K562 (cell line): ENCODE results near the gene RUNX1. TPM values are rescaled to one million over a fixed set of nuclear protein-coding genes. Genes with fewer than 3 reads are reported as not detected.

ENCODE experiments used
- ARID2 ChIP-seq: fragments of 450-650 bp; IDR thresholded peaks from 2 replicates; pipeline ENCODE4 v1.6.1; 2017; ENCODE audit warnings: antibody characterized with exemption, mild to moderate bottlenecking
- CREBBP ChIP-seq: IDR thresholded peaks from one replicate; pipeline ENCODE4 v1.6.1; 2012; ENCODE audit warnings: low read depth, mild to moderate bottlenecking, control low read depth, inconsistent platforms, low read length
- E2F5 ChIP-seq: sonication (generic); formaldehyde crosslinking; IDR thresholded peaks from 2 replicates; pipeline ENCODE4 v1.8.0; 2022; ENCODE audit warnings: mild to moderate bottlenecking, missing genetic modification reagents
- HMG20A ChIP-seq: fragments of 450-650 bp; formaldehyde crosslinking; conservative IDR thresholded peaks from 2 replicates; pipeline ENCODE4 v1.4.0; 2020; ENCODE audit warnings: mild to moderate bottlenecking, mixed read lengths
- HNRNPUL1 ChIP-seq: fragments of 200-400 bp; formaldehyde crosslinking; IDR thresholded peaks from 2 replicates; pipeline ENCODE4 v1.6.1; 2017; ENCODE audit warnings: low read length
- MBD2 ChIP-seq: sonication (generic); IDR thresholded peaks from 2 replicates; pipeline ENCODE4 v1.6.1; 2016; ENCODE audit warnings: low read depth, borderline replicate concordance
- MYNN ChIP-seq, 2 experiments: sonication (generic); formaldehyde crosslinking in 1 of 2; IDR thresholded peaks; 2 replicates each; pipeline versions ENCODE4 v1.5.0 to v1.6.1; 2016 to 2020; ENCODE audit warnings: antibody characterized with exemption in 1 of 2, missing genetic modification reagents in 1 of 2
- POLR3A ChIP-seq: IDR thresholded peaks from 2 replicates; pipeline ENCODE4 v1.6.1; 2011; ENCODE audit warnings: borderline replicate concordance, mild to moderate bottlenecking, moderate library complexity; ENCODE audit not compliant: insufficient read length, insufficient read depth; ENCODE audit errors: extremely low read depth
- PRMT5 ChIP-seq: sonication (generic); formaldehyde crosslinking; IDR thresholded peaks from 2 replicates; pipeline ENCODE4 v1.5.0; 2020; ENCODE audit warnings: missing genetic modification reagents
- SETDB1 ChIP-seq: IDR thresholded peaks from one replicate; pipeline ENCODE4 v1.6.1; 2012; ENCODE audit warnings: low read length, control low read depth, inconsistent platforms
- SIN3A ChIP-seq, 2 experiments: fragments of 150-350 bp in 1 of 2; IDR thresholded peaks; 2 replicates each; pipeline ENCODE4 v1.6.1; 2011 to 2016; ENCODE audit warnings: borderline replicate concordance in 2 of 2, low read depth in 2 of 2, low read length in 2 of 2, mild to moderate bottlenecking in 2 of 2, moderate library complexity in 2 of 2; ENCODE audit not compliant: control insufficient read depth in 1 of 2
- SMC3 ChIP-seq: conservative IDR thresholded peaks from 2 replicates; pipeline ENCODE4 v1.6.1; 2011; ENCODE audit warnings: low read depth, low read length, improper control_type of control experiment; ENCODE audit not compliant: insufficient read depth
- TEAD2 ChIP-seq: fragments of 450-650 bp; IDR thresholded peaks from 2 replicates; pipeline ENCODE4 v1.6.1; 2016; ENCODE audit warnings: missing genetic modification characterization, control low read depth, missing compliant biosample characterization
- U2AF1 ChIP-seq: fragments of 200-400 bp; formaldehyde crosslinking; optimal IDR thresholded peaks from 2 replicates; pipeline ENCODE3; 2017; ENCODE audit warnings: mild to moderate bottlenecking, low read depth, low read length, moderate library complexity
- U2AF2 ChIP-seq: fragments of 200-400 bp; formaldehyde crosslinking; optimal IDR thresholded peaks from 2 replicates; pipeline ENCODE3; 2017; ENCODE audit warnings: low read depth, mild to moderate bottlenecking, low read length
- WHSC1 ChIP-seq: IDR thresholded peaks from one replicate; pipeline ENCODE4 v1.6.1; 2012; ENCODE audit warnings: low read length, control low read depth, inconsistent platforms
- XRCC4 ChIP-seq: IDR thresholded peaks from one replicate; pipeline ENCODE4 v1.6.1; 2011; ENCODE audit not compliant: insufficient read depth, insufficient read length; ENCODE audit errors: extremely low read depth
- ZBTB12 ChIP-seq: fragments of 250-450 bp; sonication (Bioruptor Pico); IDR thresholded peaks from 2 replicates; pipeline ENCODE4 v1.4.0; 2020
- ZNF408 ChIP-seq: fragments of 250-450 bp; sonication (Bioruptor Pico); IDR thresholded peaks from 2 replicates; pipeline ENCODE4 v1.4.0; 2020; ENCODE audit warnings: low read depth, mild to moderate bottlenecking, moderate library complexity
- ZNF75A ChIP-seq: fragments of 450-650 bp; formaldehyde crosslinking; IDR thresholded peaks from 2 replicates; pipeline ENCODE4 v1.4.0; 2020; ENCODE audit warnings: mild to moderate bottlenecking
- ZZZ3 ChIP-seq: fragments of 450-650 bp; IDR thresholded peaks from 2 replicates; pipeline ENCODE4 v1.6.1; 2016; ENCODE audit warnings: antibody characterized with exemption, mild to moderate bottlenecking, moderate library complexity
- polyA plus RNA-seq, 8 experiments: library from polyadenylated mRNA; depleted of rRNA in 4 of 8; stranded (reverse) in 5 of 8; unstranded in 3 of 8; fragments of >200 nt; fragmentation: Nextera tagmentation in 2 of 8; fragmentation: Illumina TruSeq in 1 of 8; extraction: Ambion mirVana in 2 of 8; extraction: Trizol in 1 of 8; gene quantifications; 2 replicates each; pipeline versions ENCODE4 v1.2.1 to v1.2.3, GENCODE V29; 2011 to 2014; ENCODE audit warnings: inconsistent platforms in 1 of 8, missing spikeins in 1 of 8
- total RNA-seq, 7 experiments: library from RNA; depleted of rRNA in 6 of 7; stranded (reverse); fragments of >200 nt in 6 of 7; fragmentation: Illumina TruSeq in 2 of 7; extraction: Trizol in 2 of 7; gene quantifications; 2 replicates each; pipeline versions ENCODE4 v1.2.1 to v1.2.3, GENCODE V29; 2011 to 2021; ENCODE audit warnings: low replicate concordance in 1 of 7
- TF ChIP-seq, protein P1 (sequence below): fragments of 250-450 bp; sonication (Bioruptor Pico); IDR thresholded peaks from 2 replicates; pipeline ENCODE4 v1.4.0; 2020; ENCODE audit warnings: mild to moderate bottlenecking
- TF ChIP-seq, protein P2 (sequence below), 2 experiments: fragments of 250-450 bp in 1 of 2; fragments of 450-650 bp in 1 of 2; sonication (Bioruptor Pico) in 1 of 2; IDR thresholded peaks; 2 replicates each; pipeline versions ENCODE4 v1.6.1 to v1.8.0; 2016 to 2021; ENCODE audit warnings: mild to moderate bottlenecking in 2 of 2, moderate library complexity in 2 of 2, missing compliant biosample characterization in 1 of 2, missing genetic modification characterization in 1 of 2
- TF ChIP-seq, protein P3 (sequence below): sonication (generic); formaldehyde crosslinking; IDR thresholded peaks from 2 replicates; pipeline ENCODE4 v1.8.0; 2023; ENCODE audit warnings: mild to moderate bottlenecking, missing genetic modification reagents

RUNX1 gene
- total and polyA plus RNA-seq, 9 of the 15 experiments (the other 6 are each of a cell fraction or from before 2014, with no cell fraction given), result 2.2 to 68.6 (median 17.8) TPM

GRCh38 chr21:35051287-35051818 is 2.3 kb upstream of the RUNX1 start (continued):
- TF ChIP-seq MYNN (IDR thresholded peaks at IDR 0.05) (peak; percentile 77; the same call in 1 of the 2 replicates), MYNN (CRISPR knock-in tag; IDR thresholded peaks at IDR 0.05) (no peak), WHSC1 (no peak), U2AF2 (no peak), SETDB1 (no peak), CREBBP (no peak), U2AF1 (no peak), PRMT5 (CRISPR knock-in tag) (no peak), POLR3A (no peak), ZNF408 (CRISPR knock-in tag) (no peak), E2F5 (CRISPR knock-in tag) (no peak), ZNF75A (no peak), TEAD2 (tag) (no peak), ARID2 (no peak), MBD2 (no peak), HMG20A (CRISPR knock-in tag) (no peak), ZBTB12 (CRISPR knock-in tag) (peak; percentile 36; the same call in 1 of the 2 replicates), ZZZ3 (no peak), SMC3 (peak; percentile 88), SIN3A (IDR thresholded peaks at IDR 0.05; ENCODE audit: borderline replicate concordance in 2 of 2, control insufficient read depth in 1 of 2, low read depth in 2 of 2, low read length in 2 of 2) (no peak), XRCC4 (no peak), HNRNPUL1 (no peak)
- TF ChIP-seq, protein P1, sequence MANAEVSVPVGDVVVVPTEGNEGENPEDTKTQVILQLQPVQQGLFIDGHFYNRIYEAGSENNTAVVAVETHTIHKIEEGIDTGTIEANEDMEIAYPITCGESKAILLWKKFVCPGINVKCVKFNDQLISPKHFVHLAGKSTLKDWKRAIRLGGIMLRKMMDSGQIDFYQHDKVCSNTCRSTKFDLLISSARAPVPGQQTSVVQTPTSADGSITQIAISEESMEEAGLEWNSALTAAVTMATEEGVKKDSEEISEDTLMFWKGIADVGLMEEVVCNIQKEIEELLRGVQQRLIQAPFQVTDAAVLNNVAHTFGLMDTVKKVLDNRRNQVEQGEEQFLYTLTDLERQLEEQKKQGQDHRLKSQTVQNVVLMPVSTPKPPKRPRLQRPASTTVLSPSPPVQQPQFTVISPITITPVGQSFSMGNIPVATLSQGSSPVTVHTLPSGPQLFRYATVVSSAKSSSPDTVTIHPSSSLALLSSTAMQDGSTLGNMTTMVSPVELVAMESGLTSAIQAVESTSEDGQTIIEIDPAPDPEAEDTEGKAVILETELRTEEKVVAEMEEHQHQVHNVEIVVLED, result peak; percentile 58
- TF ChIP-seq, protein P2, sequence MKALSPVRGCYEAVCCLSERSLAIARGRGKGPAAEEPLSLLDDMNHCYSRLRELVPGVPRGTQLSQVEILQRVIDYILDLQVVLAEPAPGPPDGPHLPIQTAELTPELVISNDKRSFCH (CRISPR knock-in tag; IDR thresholded peaks at IDR 0.05), result no peak
- TF ChIP-seq, protein P2 (tag; IDR thresholded peaks at IDR 0.05), result peak; percentile 83
- TF ChIP-seq, protein P3, sequence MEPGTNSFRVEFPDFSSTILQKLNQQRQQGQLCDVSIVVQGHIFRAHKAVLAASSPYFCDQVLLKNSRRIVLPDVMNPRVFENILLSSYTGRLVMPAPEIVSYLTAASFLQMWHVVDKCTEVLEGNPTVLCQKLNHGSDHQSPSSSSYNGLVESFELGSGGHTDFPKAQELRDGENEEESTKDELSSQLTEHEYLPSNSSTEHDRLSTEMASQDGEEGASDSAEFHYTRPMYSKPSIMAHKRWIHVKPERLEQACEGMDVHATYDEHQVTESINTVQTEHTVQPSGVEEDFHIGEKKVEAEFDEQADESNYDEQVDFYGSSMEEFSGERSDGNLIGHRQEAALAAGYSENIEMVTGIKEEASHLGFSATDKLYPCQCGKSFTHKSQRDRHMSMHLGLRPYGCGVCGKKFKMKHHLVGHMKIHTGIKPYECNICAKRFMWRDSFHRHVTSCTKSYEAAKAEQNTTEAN (CRISPR knock-in tag), result no peak
